Endothelial cell of umbilical vein (primary cell): ENCODE results near the gene RELN. TPM values are rescaled to one million over a fixed set of nuclear protein-coding genes. Genes with fewer than 3 reads are reported as not detected.

Experiments
- BruUV-seq: library from RNA; stranded (reverse); fragments of 400-500 nt; replicated peaks from 2 replicates; lab custom pipeline; 2021; lab: Mats Ljungman, UMichigan
- CTCF ChIA-PET: fragments of 300-600, 350-600 bp; sonication (Branson Sonifier 250); formaldehyde crosslinking; loops from one replicate; lab custom pipeline; 2021; ENCODE audit warnings: antibody characterized with exemption, inconsistent platforms; lab: Charles Lee
- POLR2A ChIA-PET: fragments of 300-600, 350-600 bp; sonication (Branson Sonifier 250); formaldehyde crosslinking; loops from one replicate; lab custom pipeline; 2021; ENCODE audit warnings: antibody characterized with exemption, inconsistent platforms; lab: Charles Lee
- DNase-seq: peaks from one replicate; pipeline ENCODE4 v3.0.0-alpha.2; 2011; ENCODE audit warnings: low read depth, low spot score
- FAIRE-seq: peaks from 2 replicates; lab custom pipeline; 2011; peaks lifted over from hg19 to GRCh38; lab: Jason Lieb, UNC
- H2AFZ ChIP-seq: 2 replicates; pipeline ENCODE4 v1.6.0; 2012; ENCODE audit warnings: low read depth, low read length, control low read depth, inconsistent platforms
- H3K27ac ChIP-seq: 2 replicates; pipeline ENCODE4 v1.5.1; 2011; ENCODE audit warnings: low read depth, mild to moderate bottlenecking, control low read depth, low read length, moderate library complexity; ENCODE audit not compliant: insufficient read depth
- H3K27me3 ChIP-seq, 2 experiments: 2 replicates each; pipeline versions ENCODE4 v1.6.0 to v1.6.1; 2011; ENCODE audit warnings: low read length in 2 of 2, mixed read lengths in 1 of 2; ENCODE audit not compliant: control insufficient read depth in 2 of 2, insufficient read depth in 2 of 2
- H3K36me3 ChIP-seq, 2 experiments: 2 replicates in 1 of 2; 3 replicates in 1 of 2; pipeline ENCODE4 v1.5.1; 2011; ENCODE audit warnings: low read length in 2 of 2, mild to moderate bottlenecking in 1 of 2, moderate library complexity in 1 of 2; ENCODE audit not compliant: control insufficient read depth in 2 of 2, insufficient read depth in 2 of 2; ENCODE audit errors: extremely low read depth in 1 of 2
- H3K4me1 ChIP-seq: 3 replicates; pipeline ENCODE4 v1.5.1; 2011; ENCODE audit warnings: mild to moderate bottlenecking, low read length; ENCODE audit not compliant: control insufficient read depth, insufficient read depth; ENCODE audit errors: extremely low read depth
- H3K4me2 ChIP-seq: 2 replicates; pipeline ENCODE4 v1.6.1; 2011; ENCODE audit warnings: low read length, control low read depth, mixed read lengths; ENCODE audit not compliant: insufficient read depth
- H3K4me3 ChIP-seq, 3 experiments: fragments of 200-600 bp in 1 of 3; sonication (generic), shearing (Covaris generic) in 1 of 3; replicated peaks in 1 of 3; 2 replicates each; pipeline ENCODE4 v1.5.1; 2011 to 2016; ENCODE audit warnings: control low read depth in 3 of 3, low read length in 3 of 3, mild to moderate bottlenecking in 2 of 3, inconsistent platforms in 1 of 3, low read depth in 1 of 3, moderate library complexity in 1 of 3; ENCODE audit not compliant: insufficient read depth in 1 of 3
- H3K79me2 ChIP-seq: 2 replicates; pipeline ENCODE4 v1.6.0; 2012; ENCODE audit warnings: low read length, inconsistent platforms; ENCODE audit not compliant: control insufficient read depth, insufficient read depth
- H3K9ac ChIP-seq: replicated peaks from 2 replicates; pipeline ENCODE3; 2011; ENCODE audit warnings: low read length, control low read depth; ENCODE audit not compliant: insufficient read depth; ENCODE audit errors: extremely low read depth
- H3K9me1 ChIP-seq: replicated peaks from 3 replicates; pipeline ENCODE4 v1.6.0; 2011; ENCODE audit warnings: mild to moderate bottlenecking, low read length; ENCODE audit not compliant: control insufficient read depth, insufficient read depth; ENCODE audit errors: extremely low read depth
- H3K9me3 ChIP-seq: replicated peaks from 2 replicates; pipeline ENCODE4 v1.5.1; 2012; ENCODE audit warnings: low read length, inconsistent platforms; ENCODE audit not compliant: control insufficient read depth, insufficient read depth
- H4K20me1 ChIP-seq: replicated peaks from 2 replicates; pipeline ENCODE3; 2011; ENCODE audit warnings: mild to moderate bottlenecking, low read length; ENCODE audit not compliant: control insufficient read depth, insufficient read depth; ENCODE audit errors: extremely low read depth
- EZH2 ChIP-seq: IDR thresholded peaks from 2 replicates; pipeline ENCODE4 v1.6.1; 2012; ENCODE audit warnings: borderline replicate concordance, low read depth, mild to moderate bottlenecking, moderate library complexity, low read length, inconsistent platforms; ENCODE audit not compliant: severe bottlenecking
- FOS ChIP-seq: IDR thresholded peaks from 2 replicates; pipeline ENCODE4 v1.6.1; 2011; ENCODE audit warnings: mild to moderate bottlenecking, low read length, moderate library complexity, borderline replicate concordance; ENCODE audit not compliant: insufficient read depth
- GATA2 ChIP-seq: IDR thresholded peaks from 2 replicates; pipeline ENCODE4 v1.7.0; 2011; ENCODE audit warnings: low read depth, mild to moderate bottlenecking, moderate library complexity, mixed read lengths, low read length; ENCODE audit not compliant: insufficient read length, insufficient read depth
- JUN ChIP-seq: IDR thresholded peaks from 2 replicates; pipeline ENCODE4 v1.6.1; 2011; ENCODE audit warnings: borderline replicate concordance, low read depth; ENCODE audit not compliant: insufficient read length, insufficient read depth
- MAX ChIP-seq: IDR thresholded peaks from 2 replicates; pipeline ENCODE4 v1.6.1; 2011; ENCODE audit not compliant: insufficient read depth, insufficient read length
- MYC ChIP-seq: IDR thresholded peaks from one replicate; pipeline ENCODE4 v1.6.1; 2011; ENCODE audit warnings: mild to moderate bottlenecking, low read depth, low read length
- POLR2A ChIP-seq: IDR thresholded peaks from 2 replicates; pipeline ENCODE4 v1.6.1; 2012; ENCODE audit warnings: low read depth, mild to moderate bottlenecking, control low read depth, low read length
- POLR2AphosphoS5 ChIP-seq: IDR thresholded peaks from 2 replicates; pipeline ENCODE4 v1.6.1; 2012; ENCODE audit warnings: low read depth, mild to moderate bottlenecking, control low read depth, low read length, moderate library complexity; ENCODE audit not compliant: insufficient read depth
- dilution Hi-C: fragments of 300-500 bp; cut with MboI; formaldehyde crosslinking; loops from one replicate; pipeline ENCODE4 v1.15.0; 2019; ENCODE audit warnings: low sequenced_read_pairs; ENCODE audit not compliant: extremely low pct_ligation_motif_present
- intact Hi-C: fragments of 100-400 bp; cut with micrococcal nuclease; formaldehyde crosslinking; loops from one replicate; pipeline ENCODE4 v1.10.0; 2022
- polyA plus RNA-seq, 4 experiments: library from polyadenylated mRNA; depleted of rRNA in 3 of 4; stranded (reverse) in 3 of 4; unstranded in 1 of 4; fragments of >200 nt; gene quantifications; 2 replicates each; pipeline versions ENCODE4 v1.2.1 to v1.2.3, GENCODE V29; 2011 to 2012; ENCODE audit warnings: missing spikeins in 1 of 4
- total RNA-seq: library from RNA; stranded (reverse); gene quantifications from 2 replicates; pipeline ENCODE4 v1.2.3, GENCODE V29; 2021
- TF ChIP-seq, protein P1 (sequence below), 2 donors: IDR thresholded peaks; 1 replicate in 1 of 2; 2 replicates in 1 of 2; pipeline ENCODE4 v1.5.1; 2011; ENCODE audit warnings: low read length in 2 of 2, mild to moderate bottlenecking in 2 of 2, moderate library complexity in 2 of 2, control low read depth in 1 of 2, inconsistent platforms in 1 of 2, low read depth in 1 of 2; ENCODE audit not compliant: insufficient read depth in 1 of 2; ENCODE audit errors: extremely low read depth in 1 of 2

Gene RELN
- total and polyA plus RNA-seq, 2 donors (not counting 3 experiments of a cell fraction or from before 2014, with no cell fraction given) = 0.15 to 0.22 TPM

DNA sequence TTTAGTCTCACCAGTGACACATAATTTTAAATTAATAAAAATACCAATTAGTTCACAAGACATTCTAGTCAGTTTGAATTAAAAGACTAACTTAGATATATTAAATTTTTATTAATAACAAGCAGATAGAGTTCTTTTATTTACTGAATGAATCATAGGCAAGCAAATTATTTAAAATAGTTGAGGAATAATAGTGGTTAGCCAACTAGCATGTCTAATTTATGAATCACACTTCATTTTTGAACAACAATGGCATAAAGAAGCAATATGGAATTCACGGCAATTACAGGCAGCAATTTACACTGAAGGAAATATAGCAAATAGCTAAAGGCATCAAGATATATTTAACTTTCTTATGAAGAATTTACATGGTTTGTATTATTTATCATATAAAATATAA, 356.5 kb downstream of the RELN start:
- Histone ChIP-seq H3K79me2 (no peaks in the 10 kb centered on the region), H3K9me1 (no peaks in the 10 kb centered on the region), H3K4me3 (no peak overlapping the region), H3K4me1 (peaks cover 20% of the 10 kb centered on the region), H3K9me3 (no peaks in the 10 kb centered on the region), H3K4me2 (peak overlapping the region; percentile 55), H3K9ac (no peak overlapping the region), H3K27me3 (no peaks in the 10 kb centered on the region), H3K36me3 (no peaks in the 10 kb centered on the region), H4K20me1 (no peaks in the 10 kb centered on the region), H2AFZ (no peak overlapping the region), H3K27ac (peak overlapping the region; percentile 5)
- FAIRE-seq = no peak
- intact Hi-C loops (no loop called here), dilution Hi-C loops (no loop called here)
- POLR2A ChIA-PET = interaction anchor here (0.5 kb wide), 1 partner anchor 547 kb away, joined by 3 read pairs; no protein-coding TSS in a partner anchor
- DNase-seq = peak; percentile 48
- CTCF ChIA-PET = interaction anchor here (0.8 to 2.2 kb wide), 3 partner anchors 10 to 40 kb away, joined by 3 to 6 read pairs (median 3); no protein-coding TSS in a partner anchor
- TF ChIP-seq GATA2 = no peak
- peak; percentile 71 for TF ChIP-seq FOS
- no TSS peak for BruUV-seq

- FAIRE-seq (no peak), DNase-seq (no peak)
- TF ChIP-seq FOS (no peak), POLR2A (no peak), MYC (no peak), GATA2 (no peak), MAX (no peak), JUN (no peak), POLR2AphosphoS5 (no peak), EZH2 (no peak)
- TF ChIP-seq, protein P1, sequence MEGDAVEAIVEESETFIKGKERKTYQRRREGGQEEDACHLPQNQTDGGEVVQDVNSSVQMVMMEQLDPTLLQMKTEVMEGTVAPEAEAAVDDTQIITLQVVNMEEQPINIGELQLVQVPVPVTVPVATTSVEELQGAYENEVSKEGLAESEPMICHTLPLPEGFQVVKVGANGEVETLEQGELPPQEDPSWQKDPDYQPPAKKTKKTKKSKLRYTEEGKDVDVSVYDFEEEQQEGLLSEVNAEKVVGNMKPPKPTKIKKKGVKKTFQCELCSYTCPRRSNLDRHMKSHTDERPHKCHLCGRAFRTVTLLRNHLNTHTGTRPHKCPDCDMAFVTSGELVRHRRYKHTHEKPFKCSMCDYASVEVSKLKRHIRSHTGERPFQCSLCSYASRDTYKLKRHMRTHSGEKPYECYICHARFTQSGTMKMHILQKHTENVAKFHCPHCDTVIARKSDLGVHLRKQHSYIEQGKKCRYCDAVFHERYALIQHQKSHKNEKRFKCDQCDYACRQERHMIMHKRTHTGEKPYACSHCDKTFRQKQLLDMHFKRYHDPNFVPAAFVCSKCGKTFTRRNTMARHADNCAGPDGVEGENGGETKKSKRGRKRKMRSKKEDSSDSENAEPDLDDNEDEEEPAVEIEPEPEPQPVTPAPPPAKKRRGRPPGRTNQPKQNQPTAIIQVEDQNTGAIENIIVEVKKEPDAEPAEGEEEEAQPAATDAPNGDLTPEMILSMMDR (IDR thresholded peaks at IDR 0.05; ENCODE audit: extremely low read depth in 1 of 2, insufficient read depth in 1 of 2, low read depth in 1 of 2, low read length in 2 of 2) = no peak
- Histone ChIP-seq H3K4me2 (no peak overlapping the region), H3K36me3 (no peaks in the 10 kb centered on the region), H3K27ac (no peak overlapping the region), H3K4me3 (no peak overlapping the region), H2AFZ (peak overlapping the region; percentile 8), H3K27me3 (no peaks in the 10 kb centered on the region), H3K9me3 (no peaks in the 10 kb centered on the region), H3K79me2 (no peaks in the 10 kb centered on the region), H3K9me1 (no peaks in the 10 kb centered on the region), H4K20me1 (no peaks in the 10 kb centered on the region), H3K9ac (no peak overlapping the region), H3K4me1 (peaks cover 12% of the 10 kb centered on the region)
- dilution Hi-C loops (no loop called here), intact Hi-C loops (no loop called here)
- no TSS peak for BruUV-seq
- ChIA-PET POLR2A (no interaction called here), CTCF (interaction anchor here (0.8 to 2.2 kb wide), 2 partner anchors 9 to 29 kb away, joined by 3 to 6 read pairs; no protein-coding TSS in a partner anchor)
These were observed 357.3 kb downstream of the RELN start for GRCh38 chr7:103632005-103632639.
